DOHH2 (cell line): Measurements from ENCODE around the gene TRAP1.

ENCODE experiments used
- EZH2phosphoT487 ChIP-seq: fragments of 200-600 bp; sonication (generic); IDR thresholded peaks from 2 replicates; pipeline ENCODE4 v1.6.1; 2017; ENCODE audit warnings: borderline replicate concordance, mild to moderate bottlenecking, antibody characterized with exemption, low read length, moderate library complexity, mixed read lengths
- TF ChIP-seq, protein P1 (sequence below): fragments of 200-600 bp; sonication (generic); IDR thresholded peaks from one replicate; pipeline ENCODE4 v1.5.1; 2014; ENCODE audit warnings: antibody characterized with exemption, mild to moderate bottlenecking, low read depth, low read length; ENCODE audit not compliant: poor library complexity, severe bottlenecking

GRCh38 chr16:3759736-3760135, 42.4 kb upstream of the TRAP1 start:
- TF ChIP-seq, protein P1, sequence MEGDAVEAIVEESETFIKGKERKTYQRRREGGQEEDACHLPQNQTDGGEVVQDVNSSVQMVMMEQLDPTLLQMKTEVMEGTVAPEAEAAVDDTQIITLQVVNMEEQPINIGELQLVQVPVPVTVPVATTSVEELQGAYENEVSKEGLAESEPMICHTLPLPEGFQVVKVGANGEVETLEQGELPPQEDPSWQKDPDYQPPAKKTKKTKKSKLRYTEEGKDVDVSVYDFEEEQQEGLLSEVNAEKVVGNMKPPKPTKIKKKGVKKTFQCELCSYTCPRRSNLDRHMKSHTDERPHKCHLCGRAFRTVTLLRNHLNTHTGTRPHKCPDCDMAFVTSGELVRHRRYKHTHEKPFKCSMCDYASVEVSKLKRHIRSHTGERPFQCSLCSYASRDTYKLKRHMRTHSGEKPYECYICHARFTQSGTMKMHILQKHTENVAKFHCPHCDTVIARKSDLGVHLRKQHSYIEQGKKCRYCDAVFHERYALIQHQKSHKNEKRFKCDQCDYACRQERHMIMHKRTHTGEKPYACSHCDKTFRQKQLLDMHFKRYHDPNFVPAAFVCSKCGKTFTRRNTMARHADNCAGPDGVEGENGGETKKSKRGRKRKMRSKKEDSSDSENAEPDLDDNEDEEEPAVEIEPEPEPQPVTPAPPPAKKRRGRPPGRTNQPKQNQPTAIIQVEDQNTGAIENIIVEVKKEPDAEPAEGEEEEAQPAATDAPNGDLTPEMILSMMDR, result no peak
- no peak for TF ChIP-seq EZH2phosphoT487
